ENCODE data around the gene DLX6. TPM values are rescaled to one million over a fixed set of nuclear protein-coding genes. Genes with fewer than 3 reads are reported as not detected.

Gene DLX6
- under 1 TPM in 1 of 2 donors, not detected in 1; 0.06 TPM for polyA plus RNA-seq

GRCh38 chr7:97005183-97006054 lies at the start of gene DLX6:
Gene DLX6, plus strand, starts transcription at chr7:97005553. Its CDS starts 425 bp downstream, at chr7:97005978.
- Histone ChIP-seq H3K4me3 (ENCODE audit: low read depth in 1 of 2, low read length in 2 of 2) (peak within 1 kb of the TSS; percentile 32 to 45), H3K36me3 (ENCODE audit: control insufficient read depth in 2 of 2, insufficient read depth in 2 of 2, low read length in 1 of 2) (no peaks in the 10 kb centered on the region), H3K9me3 (ENCODE audit: control insufficient read depth in 2 of 2, insufficient read depth in 1 of 2, low read depth in 1 of 2, low read length in 1 of 2) (peaks cover 0 to 2% of the 10 kb centered on the region in 2 donors), H3K4me1 (ENCODE audit: control insufficient read depth in 2 of 2, insufficient read depth in 2 of 2, low read length in 1 of 2) (peaks cover 2 to 3% of the 10 kb centered on the region in 2 donors), H3K27me3 (ENCODE audit: control insufficient read depth in 1 of 2, insufficient read depth in 2 of 2, low read length in 2 of 2) (peaks cover 6 to 32% of the 10 kb centered on the region in 2 donors), H3K27ac (ENCODE audit: low read depth in 2 of 2, low read length in 1 of 2) (peak within 1 kb of the TSS in 1 of 2 donors; percentile 34)
- 3 to 4% methylated on average over 44 of the region's 44 CpGs for WGBS, 2 donors

- peaks cover 0 to 3% of the 10 kb centered on the region in 2 donors for H3K9me3 ChIP-seq (ENCODE audit: control insufficient read depth in 2 of 2, insufficient read depth in 1 of 2, low read depth in 1 of 2, low read length in 1 of 2)
- no peak overlapping the region for H3K27ac ChIP-seq (ENCODE audit: low read depth in 2 of 2, low read length in 1 of 2)
- H3K4me1 ChIP-seq (ENCODE audit: control insufficient read depth in 2 of 2, insufficient read depth in 2 of 2, low read length in 1 of 2), result no peaks in the 10 kb centered on the region
- no peak overlapping the region for H3K4me3 ChIP-seq (ENCODE audit: low read depth in 1 of 2, low read length in 2 of 2)
- no peaks in the 10 kb centered on the region for H3K27me3 ChIP-seq (ENCODE audit: control insufficient read depth in 1 of 2, insufficient read depth in 2 of 2, low read length in 2 of 2)
- H3K36me3 ChIP-seq (ENCODE audit: control insufficient read depth in 2 of 2, insufficient read depth in 2 of 2, low read length in 1 of 2), result no peaks in the 10 kb centered on the region
Observed at GRCh38 chr7:96959135-96959534, 46.2 kb upstream of the DLX6 start.

- no peak overlapping the region for H3K4me3 ChIP-seq (ENCODE audit: low read depth in 1 of 2, low read length in 2 of 2)
- H3K9me3 ChIP-seq (ENCODE audit: control insufficient read depth in 2 of 2, insufficient read depth in 1 of 2, low read depth in 1 of 2, low read length in 1 of 2), result peaks cover 0 to 3% of the 10 kb centered on the region in 2 donors
- H3K4me1 ChIP-seq (ENCODE audit: control insufficient read depth in 2 of 2, insufficient read depth in 2 of 2, low read length in 1 of 2), result no peaks in the 10 kb centered on the region
- WGBS, 2 donors, result 71 to 81% methylated on average over 9 of the region's 9 CpGs
- no peak overlapping the region for H3K27ac ChIP-seq (ENCODE audit: low read depth in 2 of 2, low read length in 1 of 2)
- no peaks in the 10 kb centered on the region for H3K27me3 ChIP-seq (ENCODE audit: control insufficient read depth in 1 of 2, insufficient read depth in 2 of 2, low read length in 2 of 2)
- H3K36me3 ChIP-seq (ENCODE audit: control insufficient read depth in 2 of 2, insufficient read depth in 2 of 2, low read length in 1 of 2), result no peaks in the 10 kb centered on the region
Observed at GRCh38 chr7:96962221-96962885, 43.0 kb upstream of the DLX6 start.

- Histone ChIP-seq H3K27ac (ENCODE audit: low read depth in 2 of 2, low read length in 1 of 2) (no peak overlapping the region), H3K9me3 (ENCODE audit: control insufficient read depth in 2 of 2, insufficient read depth in 1 of 2, low read depth in 1 of 2, low read length in 1 of 2) (no peaks in the 10 kb centered on the region), H3K27me3 (ENCODE audit: control insufficient read depth in 1 of 2, insufficient read depth in 2 of 2, low read length in 2 of 2) (no peaks in the 10 kb centered on the region), H3K4me3 (ENCODE audit: low read depth in 1 of 2, low read length in 2 of 2) (no peak overlapping the region), H3K4me1 (ENCODE audit: control insufficient read depth in 2 of 2, insufficient read depth in 2 of 2, low read length in 1 of 2) (no peaks in the 10 kb centered on the region), H3K36me3 (ENCODE audit: control insufficient read depth in 2 of 2, insufficient read depth in 2 of 2, low read length in 1 of 2) (no peaks in the 10 kb centered on the region)
- 60 to 68% methylated on average over 2 of the region's 2 CpGs for WGBS, 2 donors
Observed at GRCh38 chr7:96968981-96969380, 36.4 kb upstream of the DLX6 start.

GRCh38 chr7:96970739-96971138 lies 34.6 kb upstream of the DLX6 start:
- Histone ChIP-seq H3K4me1 (ENCODE audit: control insufficient read depth in 2 of 2, insufficient read depth in 2 of 2, low read length in 1 of 2) (no peaks in the 10 kb centered on the region), H3K27me3 (ENCODE audit: control insufficient read depth in 1 of 2, insufficient read depth in 2 of 2, low read length in 2 of 2) (no peaks in the 10 kb centered on the region), H3K4me3 (ENCODE audit: low read depth in 1 of 2, low read length in 2 of 2) (no peak overlapping the region), H3K9me3 (ENCODE audit: control insufficient read depth in 2 of 2, insufficient read depth in 1 of 2, low read depth in 1 of 2, low read length in 1 of 2) (no peaks in the 10 kb centered on the region), H3K36me3 (ENCODE audit: control insufficient read depth in 2 of 2, insufficient read depth in 2 of 2, low read length in 1 of 2) (no peaks in the 10 kb centered on the region), H3K27ac (ENCODE audit: low read depth in 2 of 2, low read length in 1 of 2) (no peak overlapping the region)

- Histone ChIP-seq H3K27ac (ENCODE audit: low read depth in 2 of 2, low read length in 1 of 2) (no peak overlapping the region), H3K27me3 (ENCODE audit: control insufficient read depth in 1 of 2, insufficient read depth in 2 of 2, low read length in 2 of 2) (no peaks in the 10 kb centered on the region), H3K9me3 (ENCODE audit: control insufficient read depth in 2 of 2, insufficient read depth in 1 of 2, low read depth in 1 of 2, low read length in 1 of 2) (no peaks in the 10 kb centered on the region), H3K4me1 (ENCODE audit: control insufficient read depth in 2 of 2, insufficient read depth in 2 of 2, low read length in 1 of 2) (no peaks in the 10 kb centered on the region), H3K36me3 (ENCODE audit: control insufficient read depth in 2 of 2, insufficient read depth in 2 of 2, low read length in 1 of 2) (no peaks in the 10 kb centered on the region), H3K4me3 (ENCODE audit: low read depth in 1 of 2, low read length in 2 of 2) (no peak overlapping the region)
- WGBS, 2 donors, result 48 to 58% methylated on average over 2 of the region's 2 CpGs
Observed at GRCh38 chr7:96973986-96974385, 31.4 kb upstream of the DLX6 start.

GRCh38 chr7:96976106-96976505 lies 29.2 kb upstream of the DLX6 start:
- no peaks in the 10 kb centered on the region for H3K9me3 ChIP-seq (ENCODE audit: control insufficient read depth in 2 of 2, insufficient read depth in 1 of 2, low read depth in 1 of 2, low read length in 1 of 2)
- no peaks in the 10 kb centered on the region for H3K4me1 ChIP-seq (ENCODE audit: control insufficient read depth in 2 of 2, insufficient read depth in 2 of 2, low read length in 1 of 2)
- H3K27ac ChIP-seq (ENCODE audit: low read depth in 2 of 2, low read length in 1 of 2), result no peak overlapping the region
- H3K4me3 ChIP-seq (ENCODE audit: low read depth in 1 of 2, low read length in 2 of 2), result no peak overlapping the region
- no peaks in the 10 kb centered on the region for H3K36me3 ChIP-seq (ENCODE audit: control insufficient read depth in 2 of 2, insufficient read depth in 2 of 2, low read length in 1 of 2)
- H3K27me3 ChIP-seq (ENCODE audit: control insufficient read depth in 1 of 2, insufficient read depth in 2 of 2, low read length in 2 of 2), result no peaks in the 10 kb centered on the region
- WGBS, 2 donors, result 69 to 77% methylated on average over 2 of the region's 2 CpGs

- H3K4me1 ChIP-seq (ENCODE audit: control insufficient read depth in 2 of 2, insufficient read depth in 2 of 2, low read length in 1 of 2), result no peaks in the 10 kb centered on the region
- H3K36me3 ChIP-seq (ENCODE audit: control insufficient read depth in 2 of 2, insufficient read depth in 2 of 2, low read length in 1 of 2), result no peaks in the 10 kb centered on the region
- H3K27me3 ChIP-seq (ENCODE audit: control insufficient read depth in 1 of 2, insufficient read depth in 2 of 2, low read length in 2 of 2), result no peaks in the 10 kb centered on the region
- H3K9me3 ChIP-seq (ENCODE audit: control insufficient read depth in 2 of 2, insufficient read depth in 1 of 2, low read depth in 1 of 2, low read length in 1 of 2), result no peaks in the 10 kb centered on the region
- no peak overlapping the region for H3K27ac ChIP-seq (ENCODE audit: low read depth in 2 of 2, low read length in 1 of 2)
- no peak overlapping the region for H3K4me3 ChIP-seq (ENCODE audit: low read depth in 1 of 2, low read length in 2 of 2)
Observed at GRCh38 chr7:96977445-96977844, 27.9 kb upstream of the DLX6 start.

GRCh38 chr7:96979551-96980276 lies 25.6 kb upstream of the DLX6 start:
- Histone ChIP-seq H3K4me1 (ENCODE audit: control insufficient read depth in 2 of 2, insufficient read depth in 2 of 2, low read length in 1 of 2) (no peaks in the 10 kb centered on the region), H3K27ac (ENCODE audit: low read depth in 2 of 2, low read length in 1 of 2) (no peak overlapping the region), H3K36me3 (ENCODE audit: control insufficient read depth in 2 of 2, insufficient read depth in 2 of 2, low read length in 1 of 2) (no peaks in the 10 kb centered on the region), H3K4me3 (ENCODE audit: low read depth in 1 of 2, low read length in 2 of 2) (no peak overlapping the region), H3K9me3 (ENCODE audit: control insufficient read depth in 2 of 2, insufficient read depth in 1 of 2, low read depth in 1 of 2, low read length in 1 of 2) (no peaks in the 10 kb centered on the region), H3K27me3 (ENCODE audit: control insufficient read depth in 1 of 2, insufficient read depth in 2 of 2, low read length in 2 of 2) (no peaks in the 10 kb centered on the region)
- WGBS, 2 donors, result 80 to 93% methylated on average over 2 of the region's 2 CpGs

All from esophagus (tissue), 2 donors.